NCI-H226 (cell line): ENCODE measurements around the gene ALDH1L2.

Source experiments
- DNase-seq: peaks from one replicate; pipeline ENCODE4 v3.0.0-alpha.2; 2015

Gene ALDH1L2

DNA sequence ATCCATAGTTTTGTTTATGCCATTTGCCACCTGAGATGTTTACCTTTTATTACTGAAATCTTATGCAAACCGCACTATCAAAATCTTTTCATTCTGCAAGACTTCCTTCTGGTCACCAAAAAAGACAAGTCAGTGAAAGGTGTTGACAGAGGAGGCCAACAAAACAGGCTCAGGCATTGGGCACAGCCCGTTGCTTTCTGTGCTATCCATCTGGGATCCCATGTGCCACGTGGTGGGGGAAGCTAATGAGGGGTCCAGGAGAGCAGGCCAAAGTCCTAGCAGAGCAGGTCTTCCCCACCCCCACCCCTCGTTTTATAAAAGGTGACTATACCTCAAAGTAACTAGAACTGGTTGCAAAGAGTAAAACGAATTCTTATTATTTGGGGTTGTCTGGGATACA lies 1.2 kb downstream of the ALDH1L2 start:
- DNase-seq: no peak

DNA sequence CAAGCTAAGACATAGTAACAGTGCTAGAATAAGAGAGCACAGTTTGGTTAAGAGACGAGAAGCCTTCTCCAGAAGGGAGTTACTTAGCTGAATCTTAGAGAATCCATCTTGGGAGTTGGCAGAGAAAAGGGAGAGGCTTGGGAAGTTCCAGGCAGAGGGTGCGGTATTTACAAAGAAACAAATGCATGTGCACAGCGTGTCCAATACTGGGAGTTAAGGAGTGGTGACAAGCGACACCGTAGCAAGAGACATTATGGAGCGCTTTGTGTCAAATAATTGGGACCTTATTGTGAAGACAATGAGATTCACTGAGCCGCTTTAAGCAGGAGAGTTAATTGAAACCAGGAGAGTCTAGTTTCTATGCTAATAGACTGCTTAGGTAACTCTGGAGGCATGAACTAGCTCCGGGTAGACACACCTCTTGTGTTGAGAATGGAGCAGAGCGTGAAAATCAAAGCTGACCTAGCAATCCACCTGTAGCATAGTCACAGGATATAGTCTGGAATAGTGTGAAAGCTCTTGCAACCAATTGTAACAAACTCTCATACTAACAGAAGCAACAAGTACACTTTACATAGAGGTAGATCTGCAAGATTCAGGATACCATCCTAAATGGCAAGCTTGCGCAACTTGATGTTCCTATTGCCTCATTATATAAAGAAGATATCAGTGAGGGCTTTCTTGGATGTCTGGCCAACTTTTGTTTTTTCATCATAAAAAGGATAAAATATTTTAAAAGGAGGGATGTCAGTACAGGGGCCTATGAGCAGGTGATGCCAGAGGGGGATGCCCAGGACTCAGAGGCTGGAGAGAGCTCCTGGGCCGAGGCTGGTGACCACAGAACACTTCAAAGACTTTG lies 5.3 kb downstream of the ALDH1L2 start:
- no peak for DNase-seq

DNA sequence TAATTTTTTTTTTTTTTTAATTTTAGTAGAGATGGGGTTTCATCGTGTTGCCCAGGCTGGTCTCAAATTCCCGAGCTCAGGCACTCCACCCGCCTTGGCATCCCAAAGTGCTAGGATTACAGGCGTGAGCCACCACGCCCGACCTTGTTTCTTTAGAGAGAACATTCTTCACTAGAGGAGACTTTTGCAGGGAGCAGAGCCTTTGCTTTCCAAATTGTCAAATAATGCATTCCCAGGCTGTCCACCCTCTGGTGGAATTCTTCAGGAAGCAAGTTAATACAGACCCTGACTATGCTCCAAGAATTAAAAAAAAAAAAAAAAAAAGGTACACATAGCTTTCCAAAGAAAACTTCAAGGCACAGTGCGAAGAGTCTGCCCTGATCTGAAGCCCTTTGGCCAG lies 6.8 kb downstream of the ALDH1L2 start:
- DNase-seq: no peak

DNA sequence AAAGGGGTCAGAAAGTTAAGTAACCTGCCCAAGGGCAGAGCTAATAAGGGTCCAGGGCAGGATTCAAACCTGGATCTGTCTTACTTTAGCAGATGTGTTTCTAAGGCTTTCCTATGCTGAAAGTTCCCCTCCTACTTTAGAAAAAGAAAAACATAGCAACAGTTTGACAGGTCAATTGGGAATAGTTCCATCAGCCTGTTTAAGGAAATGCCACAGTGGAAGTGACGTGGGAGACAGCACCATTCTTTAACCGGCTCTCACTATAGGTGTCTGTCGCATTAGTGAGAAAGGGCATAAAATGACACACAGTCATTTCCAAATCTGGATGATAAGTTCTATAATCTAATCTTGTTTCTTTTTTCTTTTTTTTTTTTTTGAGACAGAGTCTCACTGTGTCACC lies 7.3 kb downstream of the ALDH1L2 start:
- no peak for DNase-seq

DNA sequence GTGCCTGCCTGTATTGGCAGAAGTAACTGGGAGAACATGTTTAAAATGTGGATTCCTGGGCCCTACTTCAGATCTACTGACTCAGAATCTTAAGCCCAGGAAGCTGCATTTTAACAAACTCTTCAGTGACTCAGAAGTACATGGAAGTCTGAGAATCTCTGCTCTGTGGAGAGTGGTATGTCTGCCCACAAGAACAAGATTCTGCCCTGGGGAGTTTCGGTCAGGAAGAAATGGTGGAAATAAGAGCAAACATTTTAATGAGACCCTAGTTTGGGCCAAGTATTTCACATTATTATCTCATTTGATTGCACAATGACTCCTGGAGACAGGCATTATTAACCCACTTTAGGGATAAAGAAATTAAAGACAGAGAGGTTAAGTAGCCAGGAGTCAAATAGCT lies 8.2 kb downstream of the ALDH1L2 start:
- DNase-seq: peak; percentile 34

DNA sequence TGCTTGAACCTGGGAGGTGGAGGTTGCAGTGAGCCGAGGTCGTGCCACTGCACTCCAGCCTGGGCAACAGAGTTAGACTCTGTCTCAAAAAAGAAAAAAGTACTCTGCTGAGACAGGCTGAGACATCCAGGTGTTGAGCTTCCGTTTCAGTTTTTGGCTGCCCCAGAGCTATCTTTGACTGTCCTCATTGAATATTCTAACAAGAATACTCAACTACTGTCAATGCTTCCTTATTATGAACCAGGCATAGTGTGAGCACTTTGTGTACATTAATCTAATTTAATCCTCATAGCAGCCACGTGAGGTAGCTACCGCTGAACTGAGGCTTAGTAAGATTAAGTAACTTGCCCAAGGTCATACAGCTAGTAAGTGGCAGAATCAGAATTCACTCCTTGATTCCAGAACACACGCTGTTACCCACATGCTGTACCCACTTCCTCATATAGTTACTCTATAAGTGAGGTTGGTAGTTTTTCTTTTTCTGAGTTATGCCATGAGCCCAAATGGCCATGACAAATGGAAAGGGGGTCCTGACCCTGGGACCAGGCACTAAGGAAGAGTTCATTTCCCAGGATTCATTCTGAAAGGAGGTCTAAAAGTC lies 11.3 kb downstream of the ALDH1L2 start:
- DNase-seq: no peak

DNA sequence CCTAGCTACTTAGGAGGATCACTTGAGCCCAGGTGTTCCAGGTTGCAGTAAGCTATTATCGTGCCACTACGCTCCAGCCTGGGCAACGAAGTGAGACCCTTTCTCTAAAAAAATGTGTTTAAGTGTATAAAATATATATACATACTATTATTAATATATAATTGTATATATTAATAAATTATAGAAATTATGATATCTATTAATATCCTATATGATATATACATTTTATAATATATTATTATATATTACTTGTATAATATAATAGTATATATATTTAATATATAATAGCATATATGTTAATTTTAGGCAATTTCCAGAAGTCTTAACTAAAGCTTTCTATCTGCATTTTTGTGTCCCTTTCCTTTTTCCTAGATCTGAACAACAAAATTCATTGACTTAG lies 12.3 kb downstream of the ALDH1L2 start:
- no peak for DNase-seq

DNA sequence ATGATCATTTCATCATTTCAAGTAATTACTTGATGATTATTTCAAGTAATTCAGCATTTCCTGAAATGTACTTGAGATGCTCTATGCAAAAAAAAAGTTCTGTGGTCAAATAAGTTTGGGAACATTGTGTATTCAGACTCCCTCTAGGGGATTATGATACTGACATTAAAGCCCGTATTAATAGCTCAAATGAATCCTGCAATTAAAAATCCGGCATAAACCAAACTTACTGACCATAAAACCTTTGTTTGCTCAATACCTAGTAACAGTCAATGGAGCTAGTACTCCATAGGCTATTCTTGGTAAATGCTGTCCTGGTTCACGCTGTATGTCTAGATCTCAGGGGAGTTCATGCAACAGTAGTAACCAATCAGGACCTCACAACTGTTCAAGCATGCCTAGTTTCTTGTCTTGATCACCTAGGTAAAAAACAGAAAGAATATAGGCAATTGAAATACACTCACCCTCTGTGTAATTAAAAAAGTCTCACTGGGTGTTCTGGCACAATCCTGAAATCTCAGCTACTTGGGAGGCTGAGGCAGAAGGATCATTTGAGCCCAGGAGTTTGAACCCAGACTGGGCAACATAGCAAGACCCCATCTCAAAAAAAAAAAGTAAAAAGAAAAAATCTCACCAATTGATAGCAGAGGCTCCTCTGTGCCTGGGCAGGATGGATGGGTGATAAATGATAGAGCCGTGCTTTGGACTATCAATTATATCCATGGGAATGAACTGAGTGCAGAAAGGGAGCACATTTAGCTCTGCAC lies 14.1 kb downstream of the ALDH1L2 start:
- no peak for DNase-seq

DNA sequence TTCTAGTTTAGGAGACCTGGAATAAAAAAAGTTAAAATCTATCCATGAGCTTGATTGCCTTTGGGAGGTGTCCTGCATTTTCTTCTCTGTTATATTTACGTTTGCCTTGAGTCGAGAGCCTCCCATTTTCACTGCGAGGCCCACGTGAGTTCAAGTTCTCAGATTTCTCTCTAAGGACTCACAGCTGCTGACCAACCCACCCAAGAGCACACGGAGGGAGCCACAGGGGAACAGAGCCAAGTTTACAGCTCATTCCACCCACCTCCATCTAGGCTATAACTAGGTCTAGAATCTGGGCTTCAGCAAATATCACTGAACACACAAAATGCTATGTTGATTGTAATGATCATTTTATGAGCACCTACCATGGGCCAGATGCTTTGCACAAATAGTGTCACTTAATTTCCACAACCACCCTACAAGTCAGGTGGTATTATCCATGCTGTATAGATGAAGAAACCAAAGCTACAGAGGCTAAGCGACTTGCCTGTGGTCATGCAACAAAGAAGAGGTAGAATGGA lies 16.7 kb downstream of the ALDH1L2 start:
- no peak for DNase-seq

DNA sequence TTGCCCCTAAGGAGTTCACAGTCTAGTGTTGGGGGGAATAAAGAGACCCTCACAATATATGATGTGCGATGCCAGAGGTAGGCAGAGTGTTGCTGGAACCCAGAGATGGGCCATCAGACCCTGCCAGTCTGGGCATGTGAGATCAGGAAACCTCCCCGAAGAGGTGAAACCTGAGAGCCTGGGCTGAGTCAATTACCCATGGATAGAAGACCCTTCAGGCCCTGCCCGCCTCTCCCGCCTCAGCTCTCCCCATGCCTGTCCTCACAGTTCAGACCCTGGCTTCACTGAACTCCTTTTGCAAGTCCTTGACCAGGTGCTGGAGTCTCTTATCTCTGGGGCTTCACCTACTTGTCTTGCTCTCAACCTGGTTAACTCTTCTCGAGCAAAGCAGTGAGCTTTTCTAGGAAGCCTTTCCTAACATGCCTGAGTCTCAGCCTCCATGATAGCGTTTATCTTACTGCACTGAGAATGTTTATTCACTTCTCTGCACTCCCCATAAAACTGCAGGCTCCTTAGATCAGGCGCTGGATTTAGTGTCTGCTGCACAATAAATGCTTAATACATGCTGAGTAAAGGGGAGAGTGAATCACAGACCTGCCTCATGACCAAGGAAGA lies 19.6 kb downstream of the ALDH1L2 start:
- no peak for DNase-seq

DNA sequence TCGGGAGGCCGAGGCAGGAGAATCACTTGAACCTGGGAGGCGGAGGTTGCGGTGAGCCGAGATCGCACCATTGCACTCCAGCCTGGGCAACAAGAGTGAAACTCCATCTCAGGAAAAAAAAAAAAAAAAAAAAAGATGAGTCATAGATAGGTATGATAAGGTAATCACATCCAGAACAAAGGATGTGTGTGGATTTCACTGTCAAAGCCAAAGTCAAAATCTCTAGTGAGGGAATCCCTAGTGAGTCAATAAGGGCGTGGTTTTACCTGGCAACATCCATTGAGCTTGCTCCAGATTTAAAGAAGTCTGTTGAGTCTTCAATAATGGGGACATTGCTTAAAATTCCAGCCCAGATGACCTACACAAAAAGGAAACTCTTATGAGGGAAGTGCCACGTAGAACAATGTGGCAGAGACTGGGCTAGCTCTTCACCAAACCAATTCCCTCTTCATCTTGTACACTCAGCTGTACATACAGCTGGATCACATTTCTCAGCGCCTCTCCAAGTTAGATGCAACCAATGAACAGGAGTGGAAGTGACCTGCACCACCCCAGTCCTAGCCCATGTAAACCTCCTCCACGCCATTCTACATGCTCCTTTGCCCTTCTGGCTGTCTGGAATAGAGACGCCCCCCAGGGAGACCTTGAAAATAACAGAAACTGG lies 23.4 kb downstream of the ALDH1L2 start:
- DNase-seq: no peak

DNA sequence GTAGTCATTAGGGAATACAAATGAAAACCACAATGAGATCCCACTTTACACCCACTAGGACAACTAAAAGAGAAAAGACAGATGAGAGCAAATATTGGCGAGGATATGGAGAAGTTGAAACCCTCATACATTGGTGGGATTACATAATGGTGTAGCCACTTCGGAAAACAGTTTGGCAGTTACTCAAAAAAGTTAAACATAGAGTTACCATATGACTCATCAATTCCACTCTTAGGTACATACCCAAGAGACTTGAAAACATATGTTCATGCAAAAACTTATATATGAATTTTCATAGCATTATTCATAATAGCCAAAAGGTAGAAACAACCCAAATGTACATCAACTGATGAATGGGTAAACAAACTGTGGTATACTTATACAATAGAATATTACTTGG lies 27.1 kb downstream of the ALDH1L2 start:
- no peak for DNase-seq

DNA sequence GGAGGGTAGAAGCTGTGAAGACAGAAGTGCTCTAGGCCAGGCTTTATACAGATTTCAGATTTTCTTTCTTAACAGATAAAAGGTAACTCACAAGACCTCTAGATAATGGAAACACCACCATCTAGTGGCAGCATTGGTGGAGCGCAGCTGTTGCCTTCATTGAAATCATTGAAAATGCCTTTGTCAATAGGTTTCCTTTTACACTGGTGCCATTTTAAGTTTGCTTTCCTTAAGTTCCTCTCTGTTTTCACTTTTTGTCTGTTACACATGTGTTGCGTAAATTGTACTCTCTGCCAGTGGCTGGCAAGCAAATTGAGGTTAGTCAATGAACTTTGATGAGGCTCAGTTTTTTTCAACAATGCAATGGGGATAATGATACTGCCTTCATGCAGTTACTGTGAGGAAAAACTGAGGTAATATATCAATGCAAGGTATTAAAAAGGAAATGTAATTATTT lies 31.1 kb downstream of the ALDH1L2 start:
- DNase-seq: peak; percentile 28

DNA sequence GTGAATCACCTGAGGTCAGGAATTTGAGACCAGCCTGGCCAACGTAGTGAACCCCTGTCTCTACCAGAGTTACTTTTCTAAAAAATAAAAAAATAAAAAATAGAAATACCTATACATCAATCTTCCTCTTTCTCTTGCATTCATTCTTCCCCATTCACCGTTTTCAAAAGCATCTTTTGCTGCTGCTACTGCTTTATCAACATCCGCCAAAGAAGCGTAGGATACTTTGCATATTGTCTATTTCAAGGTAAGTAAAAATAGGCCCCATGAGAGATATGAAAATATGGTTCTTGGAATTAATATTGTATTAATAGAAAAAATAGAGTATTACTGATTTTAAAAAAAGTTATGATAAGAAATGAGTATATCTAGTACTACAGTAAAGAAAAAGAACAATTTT lies 32.3 kb downstream of the ALDH1L2 start:
- no peak for DNase-seq

DNA sequence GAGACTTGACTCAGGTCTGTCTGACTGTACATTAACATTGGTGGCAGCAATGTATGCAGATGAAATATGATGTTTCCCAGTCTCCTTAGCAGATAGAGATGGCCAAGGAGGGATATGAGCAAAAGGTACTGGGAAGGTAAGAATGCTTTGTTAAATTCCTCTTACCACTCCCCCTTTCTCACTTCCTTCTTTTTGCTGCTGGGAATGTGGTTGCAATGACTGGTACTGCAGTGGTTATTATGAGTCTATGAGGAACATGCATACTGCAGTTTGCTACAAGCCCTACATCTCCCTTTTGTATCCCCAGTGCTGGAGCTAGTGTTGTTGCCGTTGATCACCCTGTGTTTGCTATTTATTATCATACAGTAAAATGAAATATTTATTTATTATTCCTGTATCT lies 35.9 kb downstream of the ALDH1L2 start:
- no peak for DNase-seq

DNA sequence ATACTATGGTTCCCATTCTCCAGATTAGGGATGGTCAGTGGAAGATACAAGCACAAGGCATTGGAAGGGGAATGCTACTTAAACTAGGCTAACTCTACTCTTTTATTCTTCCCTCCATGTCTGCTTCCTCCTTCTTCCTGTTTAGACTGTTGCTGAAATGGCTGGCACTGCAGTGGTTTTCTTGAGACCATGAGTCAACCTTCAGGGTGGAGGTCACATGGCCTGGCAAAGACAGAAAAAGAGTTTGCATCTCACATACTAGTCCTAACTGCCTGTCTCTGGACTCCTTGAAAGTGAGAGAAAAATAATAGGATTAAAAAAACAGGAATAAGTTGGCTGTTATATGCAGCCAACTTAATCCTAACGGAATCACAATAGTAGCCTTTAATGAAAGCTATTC lies 37.0 kb downstream of the ALDH1L2 start:
- DNase-seq: no peak

DNA sequence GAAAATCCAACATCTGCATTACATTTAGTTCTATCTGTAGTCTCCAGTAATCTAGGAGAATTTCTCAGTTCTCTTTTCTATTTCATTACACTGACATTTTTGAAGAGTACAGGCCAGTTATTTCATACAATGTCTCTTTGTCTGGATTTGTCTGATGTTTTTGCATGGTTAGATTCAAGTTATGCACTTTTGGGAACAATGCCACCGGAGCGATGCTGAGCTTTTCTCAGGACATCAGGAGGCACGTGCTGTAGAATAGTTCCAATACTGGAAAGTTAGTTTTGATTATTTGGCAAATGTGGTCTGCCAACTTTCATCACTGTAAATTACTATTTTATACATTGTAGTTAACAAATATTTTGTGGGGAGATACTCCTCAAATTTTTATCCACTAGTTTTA lies 43.1 kb downstream of the ALDH1L2 start:
- DNase-seq: no peak

DNA sequence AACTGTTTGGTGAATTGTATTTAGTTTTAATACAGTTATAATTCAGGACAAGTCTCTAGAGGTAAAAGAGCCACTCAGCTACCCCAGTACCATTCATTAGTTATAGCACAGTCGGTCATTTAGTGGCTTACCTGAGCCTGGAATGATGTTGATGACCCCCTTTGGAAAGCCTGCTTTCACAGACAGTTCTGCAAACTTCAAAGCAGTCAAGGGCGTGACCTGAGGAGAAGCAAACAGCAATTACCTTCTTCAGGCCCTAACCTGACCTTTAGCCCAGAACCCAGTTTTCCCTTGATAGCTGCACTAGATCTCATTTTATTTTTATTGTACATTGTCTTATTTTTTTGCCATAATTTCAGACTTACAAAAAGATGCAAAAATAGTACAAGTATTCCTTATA lies 43.8 kb downstream of the ALDH1L2 start:
- no peak for DNase-seq

DNA sequence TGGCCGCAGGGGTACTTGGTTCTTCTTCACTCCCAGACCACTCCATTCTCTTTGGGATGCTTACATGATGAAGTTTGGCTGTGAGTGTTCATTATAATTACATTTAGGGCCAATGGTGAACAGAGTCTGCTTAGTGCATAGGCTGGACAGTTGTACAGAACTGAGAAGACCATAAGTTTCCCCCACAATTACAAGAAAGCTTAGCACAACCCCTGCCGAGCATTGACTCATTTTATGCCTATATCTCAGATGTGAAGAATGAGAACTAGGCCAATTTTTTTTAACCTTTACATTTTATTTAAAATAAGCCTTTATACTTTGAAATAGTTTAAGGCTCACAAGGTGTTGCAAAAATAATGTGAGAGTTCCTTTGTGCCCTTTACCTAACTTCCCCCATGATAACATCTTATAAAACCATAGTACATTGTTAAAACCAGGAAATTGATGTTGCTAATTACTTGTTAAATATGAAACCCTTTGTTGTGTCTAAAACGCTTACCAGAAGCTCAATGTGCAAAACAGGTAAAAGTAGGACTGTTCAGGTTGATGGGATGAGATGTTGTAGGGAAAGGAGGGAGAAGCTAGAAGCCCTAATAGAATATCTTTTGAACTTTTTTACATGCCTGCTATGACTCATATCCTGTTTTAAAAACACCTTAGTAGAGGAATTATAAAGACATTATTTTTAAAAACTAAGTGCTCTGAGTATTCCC lies 47.2 kb downstream of the ALDH1L2 start:
- DNase-seq: peak; percentile 17

DNA sequence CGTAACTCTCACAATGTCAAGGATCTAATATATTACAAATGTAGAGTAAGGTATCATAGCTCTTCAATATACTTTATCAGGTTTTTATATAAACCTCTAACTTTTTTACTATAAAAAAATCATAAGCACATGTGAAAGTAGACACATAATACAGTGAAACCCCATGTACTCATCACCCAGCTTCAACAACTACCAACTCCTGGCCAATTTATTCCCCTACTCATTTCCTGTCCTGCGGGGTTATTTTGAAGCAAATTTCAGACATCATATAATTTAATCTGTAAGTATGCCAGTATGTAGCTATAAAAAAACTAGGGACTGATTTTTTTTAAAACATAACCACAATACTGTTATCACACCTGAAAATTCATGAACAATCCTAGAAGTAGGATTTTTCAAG lies 50.4 kb downstream of the ALDH1L2 start:
- no peak for DNase-seq

DNA sequence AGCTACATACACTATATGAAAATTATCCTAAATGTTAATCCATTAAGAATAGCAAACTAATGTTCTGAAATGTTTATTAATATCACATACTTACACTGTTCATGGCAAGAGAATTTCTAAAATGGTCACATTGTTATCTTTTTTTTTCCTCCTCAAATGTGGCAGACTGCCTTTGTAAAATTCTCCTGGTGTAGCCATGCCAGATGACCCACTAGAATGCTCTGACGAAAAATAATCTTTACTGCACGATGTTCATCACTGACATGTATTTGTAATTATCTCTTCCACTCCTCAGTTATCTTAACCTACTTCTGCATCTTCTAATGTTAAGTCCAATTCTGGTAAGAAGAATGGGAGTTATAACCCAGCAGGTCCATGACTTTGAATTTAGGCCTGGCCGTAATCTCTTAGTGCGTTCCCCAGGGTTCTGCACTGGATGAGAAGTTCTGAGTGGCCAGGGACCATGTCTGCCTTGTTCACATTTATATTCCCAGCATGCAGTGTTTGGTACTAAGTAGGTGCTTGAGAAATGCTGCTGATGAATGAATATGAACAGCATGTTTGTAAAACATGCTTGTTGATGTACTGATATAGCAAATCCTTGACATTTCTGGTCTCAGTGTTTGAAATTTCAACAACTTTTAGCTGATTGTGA lies 51.4 kb downstream of the ALDH1L2 start:
- no peak for DNase-seq
